NCI-H2227 (cell line): Measurements from ENCODE around the gene GXYLT2.
"Not testable (repeated sequence)": the region's sequence is repeated elsewhere in the genome, so short reads cannot be mapped to it uniquely, and the experiment has no call there.

Experiments
- DNase-seq: peaks from one replicate; lab custom pipeline; 2025; ENCODE audit not compliant: unreplicated experiment; lab: John Stamatoyannopoulos, UW

The GXYLT2 gene

DNA sequence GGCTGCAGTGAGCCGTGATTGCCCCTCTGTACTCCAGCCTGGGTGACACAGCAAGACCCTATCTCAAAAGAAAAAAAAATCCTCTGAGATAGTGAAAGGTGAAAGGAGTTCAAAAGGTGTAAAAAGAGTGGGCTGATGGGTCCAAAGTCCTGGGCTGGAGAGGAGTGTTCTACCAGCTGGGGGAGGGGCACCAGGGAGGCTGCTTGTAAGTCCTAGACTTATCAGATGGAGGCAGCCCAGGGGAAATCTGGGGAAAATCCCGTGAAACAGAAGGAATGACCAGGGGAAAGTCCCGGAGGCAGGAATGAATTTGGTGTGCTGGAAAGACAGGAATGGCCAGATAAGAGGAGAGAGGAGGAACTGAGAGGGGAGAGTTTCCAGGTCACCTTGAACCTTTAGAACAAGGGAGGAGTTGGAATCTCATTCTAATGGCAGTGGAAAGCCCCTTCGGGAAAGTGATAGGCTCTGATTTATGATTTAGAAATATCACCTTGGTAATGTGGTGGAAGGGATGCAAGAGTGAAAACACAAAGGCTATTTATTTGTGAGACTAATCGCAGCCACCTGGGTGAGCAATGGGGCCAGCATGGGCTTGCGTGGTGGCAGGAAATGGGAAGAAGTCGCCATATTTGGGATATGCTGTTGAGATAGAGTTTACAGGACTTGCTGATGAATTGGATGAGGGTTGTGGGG, 85.3 kb downstream of the GXYLT2 start:
- DNase-seq, result no peak

GRCh38 chr3:72973786-72974185, 85.9 kb downstream of the GXYLT2 start:
- no peak for DNase-seq

- DNase-seq, result no peak
Measured at GRCh38 chr3:72974956-72975355, 87.1 kb downstream of the GXYLT2 start.

- DNase-seq, result no peak
Measured at GRCh38 chr3:72976281-72976741, 88.5 kb downstream of the GXYLT2 start.

- no peak for DNase-seq
Measured at GRCh38 chr3:72977060-72977808, 89.4 kb downstream of the GXYLT2 start.

GRCh38 chr3:72982609-72983366, 94.9 kb downstream of the GXYLT2 start:
- no peak for DNase-seq

GRCh38 chr3:72985576-72985975, 97.7 kb downstream of the GXYLT2 start:
- no peak for DNase-seq

GRCh38 chr3:72990701-72991395, 103.0 kb downstream of the GXYLT2 start:
- DNase-seq, result no peak

- no peak for DNase-seq
Measured at GRCh38 chr3:72991522-72991921, 103.7 kb downstream of the GXYLT2 start.

DNA sequence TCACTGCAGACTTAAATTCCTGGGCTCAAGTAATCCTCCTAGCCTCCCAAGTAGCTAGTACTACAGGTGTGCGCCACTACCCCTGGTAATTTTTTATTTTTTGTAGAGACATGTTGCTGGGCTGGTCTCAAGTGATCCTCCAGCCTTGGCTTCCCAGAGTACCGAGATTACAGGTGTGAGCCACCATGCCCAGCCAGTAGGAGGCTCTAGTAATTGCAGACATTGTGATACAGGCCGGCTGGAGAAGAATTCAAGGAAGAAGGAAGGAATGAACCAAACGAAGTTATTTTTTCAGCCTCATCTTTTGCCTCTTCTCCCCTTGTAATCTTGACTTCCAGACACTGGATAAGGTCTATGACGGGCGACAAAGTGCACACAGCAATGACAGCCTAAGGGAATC, 105.5 kb downstream of the GXYLT2 start:
- DNase-seq, result no peak

GRCh38 chr3:72995337-72995736, 107.5 kb downstream of the GXYLT2 start:
- DNase-seq, result no peak

GRCh38 chr3:72996121-72996472, 108.3 kb downstream of the GXYLT2 start:
- DNase-seq, result no peak

DNA sequence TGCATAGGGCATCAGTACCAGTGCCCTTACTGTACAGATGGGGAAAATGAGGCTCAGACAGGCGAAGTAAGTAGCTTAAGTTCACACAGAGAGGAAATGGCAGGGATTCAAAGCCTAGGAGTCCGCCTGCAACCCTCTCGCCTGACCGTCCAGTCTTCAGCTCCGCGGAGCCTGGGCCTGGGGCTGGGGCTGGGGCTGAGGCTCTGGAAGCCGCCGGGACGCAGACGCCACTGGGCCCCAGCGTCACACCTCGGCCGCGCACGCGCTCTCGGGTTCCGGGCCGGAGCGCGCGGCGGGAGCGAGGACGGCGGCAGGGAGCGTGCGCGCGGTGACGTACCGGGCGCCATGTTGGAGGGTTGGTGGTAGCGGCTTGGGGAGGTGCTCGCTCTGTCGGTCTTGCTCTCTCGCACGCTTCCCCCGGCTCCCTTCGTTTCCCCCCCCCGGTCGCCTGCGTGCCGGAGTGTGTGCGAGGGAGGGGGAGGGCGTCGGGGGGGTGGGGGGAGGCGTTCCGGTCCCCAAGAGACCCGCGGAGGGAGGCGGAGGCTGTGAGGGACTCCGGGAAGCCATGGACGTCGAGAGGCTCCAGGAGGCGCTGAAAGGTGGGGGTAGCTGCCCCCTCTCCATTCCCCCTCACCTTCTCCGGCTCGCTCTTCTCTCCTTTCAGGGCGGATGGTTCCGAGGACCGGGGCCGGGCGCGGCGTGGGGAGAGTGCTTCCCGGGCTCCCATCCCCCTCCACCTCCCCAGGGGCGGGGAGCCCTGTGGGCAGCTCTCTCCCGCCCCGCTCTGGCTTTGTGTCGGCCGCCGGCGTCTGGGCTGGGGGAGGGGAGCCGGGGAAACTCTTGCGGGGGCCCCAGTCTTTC, 108.9 kb downstream of the GXYLT2 start, which contains the start of gene PPP4R2:
TSS of gene PPP4R2 (plus strand) at position 339 of the 861 bp plus-strand sequence. CDS start at position 566, 227 bp downstream.
- DNase-seq, result peak; percentile 93

DNA sequence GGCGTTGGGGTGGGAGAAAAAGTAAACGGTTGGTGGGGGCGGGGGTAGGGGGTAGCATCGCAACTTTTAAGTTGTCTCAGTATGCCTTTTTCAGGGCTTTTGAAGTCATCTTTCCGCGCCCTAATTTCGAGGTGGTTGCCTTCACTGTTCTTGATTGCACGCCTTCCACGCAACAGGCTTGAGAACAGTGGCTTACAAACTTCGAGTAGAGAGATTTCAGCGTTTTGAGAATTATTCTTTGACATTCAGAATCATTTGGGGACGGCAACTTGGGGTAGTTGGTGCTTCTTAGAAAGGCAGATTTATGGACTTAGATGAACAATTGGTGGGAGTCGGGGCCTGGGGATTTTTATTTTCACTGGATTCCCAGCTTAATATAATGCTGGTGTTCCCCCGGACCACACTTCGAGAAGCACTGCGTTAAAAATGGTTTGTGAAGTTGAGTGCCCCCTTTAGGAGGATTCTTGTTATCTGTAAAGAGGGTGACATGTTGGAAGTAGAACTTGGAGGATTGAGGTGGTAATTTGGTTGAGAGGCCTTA, 109.6 kb downstream of the GXYLT2 start:
- DNase-seq, result peak; percentile 52

GRCh38 chr3:72998466-72998865, 110.6 kb downstream of the GXYLT2 start:
- DNase-seq, result no peak

DNA sequence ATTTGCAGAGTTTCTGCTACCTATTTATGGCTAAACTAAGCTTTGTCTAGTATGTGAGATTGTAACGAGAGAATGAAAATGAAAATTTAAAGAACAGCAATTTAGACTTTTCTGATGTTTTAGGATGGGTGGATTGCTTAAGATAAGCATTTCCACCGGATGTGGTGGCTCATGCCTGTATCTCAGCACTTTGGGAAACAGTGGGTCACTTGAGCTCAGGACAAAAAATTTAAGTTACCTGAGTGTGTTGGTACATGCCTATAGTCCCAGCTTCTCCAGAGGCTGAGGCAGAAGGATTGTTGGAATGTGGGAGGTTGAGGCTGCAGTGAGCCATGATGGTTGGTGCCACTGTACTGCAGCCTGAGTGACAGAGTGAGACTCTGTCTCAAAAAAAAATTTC, 112.1 kb downstream of the GXYLT2 start:
- no peak for DNase-seq

GRCh38 chr3:73003050-73003449, 115.2 kb downstream of the GXYLT2 start:
- not testable (repeated sequence) for DNase-seq

GRCh38 chr3:73004316-73004715, 116.5 kb downstream of the GXYLT2 start:
- no peak for DNase-seq

GRCh38 chr3:73007992-73008712, 120.3 kb downstream of the GXYLT2 start:
- DNase-seq, result no peak
